CD4-positive, alpha-beta T cell treated with Interleukin-21 for 1 hour (primary cell): ENCODE data around the gene GRAMD1B.
A peak's percentile ranks its signal among the peaks of the same experiment; 100 is the strongest.

Experiments
- DNase-seq: peaks from one replicate; pipeline ENCODE4 v3.0.0-alpha.2; 2020

GRAMD1B gene

GRCh38 chr11:123653827-123654565 lies 223.9 kb downstream of the GRAMD1B start:
- no peak for DNase-seq

- DNase-seq, result no peak
Observed at GRCh38 chr11:123654566-123655081, 224.6 kb downstream of the GRAMD1B start, which contains the start of gene SCN3B. SCN3B (minus strand) TSS chr11:123654624; CDS start chr11:123653801, 823 bp downstream.

GRCh38 chr11:123659311-123659710 lies 229.2 kb downstream of the GRAMD1B start:
- no peak for DNase-seq

GRCh38 chr11:123659965-123660364 lies 229.9 kb downstream of the GRAMD1B start:
- peak; percentile 17 for DNase-seq

GRCh38 chr11:123665306-123665705 lies 235.2 kb downstream of the GRAMD1B start:
- no peak for DNase-seq

GRCh38 chr11:123670081-123670480 lies 240.0 kb downstream of the GRAMD1B start:
- no peak for DNase-seq

GRCh38 chr11:123671534-123671933 lies 241.5 kb downstream of the GRAMD1B start:
- DNase-seq, result no peak

- DNase-seq, result no peak
Observed at GRCh38 chr11:123672568-123672967, 242.5 kb downstream of the GRAMD1B start.

- DNase-seq, result no peak
Observed at GRCh38 chr11:123674297-123674696, 244.2 kb downstream of the GRAMD1B start.
